GM19372 (cell line): Measurements from ENCODE around the gene SAP130.
"Not testable (repeated sequence)": the region's sequence is repeated elsewhere in the genome, so short reads cannot be mapped to it uniquely, and the experiment has no call there.

ENCODE experiments used
- ATAC-seq: cut with Tn5 transposase; IDR thresholded peaks from one replicate; pipeline ENCODE4 v1.9.1; 2021; ENCODE audit warnings: mild to moderate bottlenecking, low read depth, moderate library complexity; ENCODE audit not compliant: unreplicated experiment

SAP130 gene

DNA sequence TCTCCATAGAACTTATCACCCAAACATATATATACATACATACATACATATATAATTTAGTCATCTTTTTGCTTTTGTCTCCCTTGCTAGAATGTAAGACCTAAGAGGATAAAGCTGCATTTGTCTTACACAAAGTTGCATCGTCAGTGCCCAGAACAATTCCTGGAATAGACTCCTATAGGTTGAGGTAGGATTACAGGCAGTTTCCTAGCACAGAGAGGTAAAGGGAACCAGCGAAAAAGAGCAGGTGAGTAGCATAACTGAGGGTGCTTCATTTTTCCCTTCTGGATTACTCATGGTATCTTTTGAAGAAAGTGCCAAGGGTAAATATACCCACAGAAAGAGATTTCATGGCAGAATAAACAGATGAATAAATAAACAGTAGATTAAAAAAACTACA, 74.0 kb downstream of the SAP130 start:
- no peak for ATAC-seq

DNA sequence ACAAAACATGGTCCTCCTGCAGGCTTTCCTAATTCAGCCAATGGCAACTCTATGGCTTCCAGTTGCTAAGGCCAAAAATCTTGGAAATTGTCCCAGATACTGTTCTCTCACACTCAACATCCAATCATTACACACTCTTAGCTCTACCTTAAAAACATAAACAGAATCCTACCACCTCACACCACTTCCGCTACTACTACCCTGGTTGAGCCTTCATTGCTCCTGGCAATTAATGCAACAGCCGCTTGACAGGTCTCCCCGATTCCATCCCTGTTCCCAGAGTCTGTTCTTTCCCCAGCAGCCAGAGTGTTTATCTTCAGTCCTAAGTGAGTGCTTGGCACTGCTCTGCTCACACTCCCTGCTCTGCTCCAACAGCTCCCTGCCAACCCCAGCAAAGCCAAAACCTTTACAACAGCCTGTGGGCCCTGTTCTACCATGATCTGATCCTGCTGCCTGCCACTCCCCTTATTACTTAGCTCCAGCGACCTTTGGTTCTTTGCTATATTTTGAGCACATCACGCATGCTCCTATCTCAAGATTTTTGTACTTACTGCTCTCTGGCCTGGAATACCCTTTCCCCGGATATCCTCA, 74.6 kb downstream of the SAP130 start:
- no peak for ATAC-seq

DNA sequence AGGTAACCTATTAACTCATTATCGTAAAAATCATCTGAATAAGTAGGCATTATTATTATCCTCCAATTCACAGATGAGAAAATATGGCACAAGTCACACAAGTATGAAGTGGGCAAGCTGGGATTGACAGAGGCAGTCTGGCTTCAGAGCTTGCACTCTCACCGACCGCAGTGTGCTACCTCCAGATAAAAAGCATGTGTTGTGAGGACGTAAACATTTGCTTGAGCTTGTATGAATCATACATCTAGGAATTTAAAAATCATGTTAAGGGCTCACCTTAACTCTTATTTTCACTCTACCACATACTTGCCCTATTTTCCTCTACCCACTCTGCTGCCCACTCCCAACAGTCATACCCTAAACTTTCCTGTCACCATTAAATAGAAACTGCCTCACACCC, 76.8 kb downstream of the SAP130 start:
- no peak for ATAC-seq

DNA sequence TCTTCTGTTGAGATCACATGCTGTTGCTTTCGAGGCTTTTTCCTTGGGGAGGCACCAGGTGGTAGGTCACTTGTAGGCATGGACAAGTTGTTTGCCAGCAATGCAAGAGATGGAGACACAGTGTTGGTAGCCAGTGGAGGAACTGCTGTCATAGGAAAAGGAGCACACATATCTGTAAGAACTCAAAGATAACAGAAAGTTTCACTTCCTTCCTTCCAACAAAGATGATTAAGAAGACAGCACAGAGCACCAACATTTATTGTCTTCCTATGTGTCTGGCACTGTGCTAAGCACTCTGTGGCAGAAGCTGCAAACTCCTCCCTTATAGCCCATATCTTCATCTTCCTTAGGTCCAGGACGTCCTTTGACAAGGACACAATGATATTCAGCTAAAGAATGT, 77.6 kb downstream of the SAP130 start:
- no peak for ATAC-seq

DNA sequence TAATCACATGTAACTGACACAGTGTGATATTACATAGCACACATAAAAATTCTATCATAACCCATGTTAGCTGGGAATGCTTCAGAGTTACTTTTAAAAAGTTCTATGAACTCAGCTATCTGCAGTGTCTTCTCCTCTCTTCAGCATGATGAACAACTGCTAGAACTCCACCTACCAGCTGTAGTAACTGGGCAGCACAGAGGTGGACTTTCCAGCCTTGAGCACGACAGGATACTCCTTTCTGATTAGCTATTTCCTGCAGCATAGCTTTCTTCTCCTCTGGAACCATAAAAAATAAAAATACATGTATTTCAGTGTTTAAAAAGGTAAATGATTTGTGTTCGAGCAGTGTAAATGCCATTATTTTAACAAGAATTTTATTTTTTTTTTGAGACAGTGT, 82.6 kb downstream of the SAP130 start:
- no peak for ATAC-seq

DNA sequence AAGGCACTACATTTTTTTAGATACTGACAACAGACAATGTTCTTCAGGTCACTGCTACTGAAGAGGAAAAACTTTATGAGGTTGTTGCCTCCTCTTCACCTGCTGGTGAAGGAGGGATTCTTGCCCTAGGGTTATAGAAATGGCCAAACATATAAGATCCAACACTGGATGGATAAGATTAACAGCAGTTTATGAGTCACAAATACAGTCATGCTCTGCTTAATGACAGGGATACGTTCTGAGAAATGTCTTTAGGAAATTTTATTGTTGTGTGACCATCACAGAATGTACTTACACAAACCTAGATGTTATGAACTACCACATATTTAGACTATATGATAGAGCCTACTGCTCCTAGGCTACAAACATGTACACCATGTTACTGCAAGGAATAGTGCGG, 84.7 kb downstream of the SAP130 start:
- no peak for ATAC-seq

DNA sequence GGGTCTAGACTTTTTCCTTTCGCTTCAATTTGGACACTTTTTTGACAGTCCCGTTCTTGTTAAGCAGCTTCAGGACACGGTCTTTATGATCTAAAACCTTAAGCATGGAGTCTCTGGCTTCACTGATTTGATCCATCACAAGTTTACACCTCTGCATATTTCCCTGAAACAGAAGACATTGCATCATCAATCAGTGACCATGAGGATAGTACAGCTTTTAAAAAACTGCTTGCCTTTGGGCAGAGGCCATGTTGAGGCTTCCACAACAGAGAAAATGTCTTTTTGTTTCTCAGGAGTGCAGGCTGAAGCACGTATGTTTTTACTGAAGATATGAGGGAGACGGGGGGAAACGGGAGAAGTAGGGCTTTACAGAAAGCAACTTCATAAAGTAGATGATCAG, 85.9 kb downstream of the SAP130 start:
- ATAC-seq = no peak

DNA sequence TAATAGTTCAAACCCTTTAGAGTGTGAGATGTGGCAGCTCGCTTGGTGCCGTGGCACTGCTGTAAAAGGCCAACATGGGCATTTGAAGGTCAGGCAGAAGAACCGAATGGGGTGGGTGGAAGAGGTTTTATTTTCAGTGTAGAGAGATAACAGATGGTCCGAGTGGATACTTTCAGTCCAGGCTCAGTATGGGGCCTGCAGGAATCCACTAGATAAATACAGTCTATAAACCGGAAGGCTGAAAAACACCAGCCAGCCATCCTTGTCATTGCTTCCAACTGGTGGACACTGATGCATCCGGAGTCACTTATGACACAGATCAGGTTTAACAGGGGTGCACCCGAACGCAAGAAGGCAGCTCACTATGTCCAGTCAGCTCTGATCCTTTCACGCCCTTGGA, 86.4 kb downstream of the SAP130 start:
- no peak for ATAC-seq

DNA sequence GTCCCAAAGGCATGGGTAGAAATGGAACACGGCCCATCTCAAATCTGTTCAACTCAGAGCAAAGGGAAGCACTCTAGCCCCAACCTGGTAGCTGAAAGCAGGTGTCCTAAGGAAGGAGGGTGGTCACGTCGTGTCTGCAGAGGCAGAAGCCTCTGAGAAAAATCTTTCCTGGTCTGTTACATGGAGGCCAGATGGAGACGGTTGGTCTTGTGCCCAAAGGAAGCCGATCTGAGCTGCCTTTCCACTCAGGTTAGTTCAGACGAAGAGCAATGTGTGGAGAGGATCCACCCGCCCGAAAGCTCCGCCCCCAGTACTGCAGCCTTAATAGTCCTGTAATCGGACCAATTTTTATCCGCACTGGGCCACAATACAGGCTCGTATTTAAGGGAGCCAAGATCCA, 87.2 kb downstream of the SAP130 start:
- no peak for ATAC-seq

DNA sequence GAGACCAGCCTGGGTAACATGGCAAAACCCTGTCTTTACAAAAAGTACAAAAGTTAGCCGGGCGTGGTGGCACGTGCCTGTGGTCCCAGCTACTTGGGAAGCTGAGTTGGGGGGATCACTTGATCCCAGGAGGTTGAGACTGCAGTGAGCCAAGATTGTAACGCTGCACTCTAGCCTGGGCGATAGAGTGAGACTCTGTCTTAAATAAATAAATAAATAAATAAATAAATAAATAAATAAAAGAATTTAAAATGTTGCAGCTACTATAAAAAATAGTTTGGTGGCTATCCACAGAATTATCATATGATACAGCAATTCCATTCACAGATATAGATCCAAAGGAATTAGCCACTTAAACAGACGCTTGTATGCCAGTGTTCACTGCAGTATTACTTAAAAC, 92.5 kb downstream of the SAP130 start:
- ATAC-seq = no peak

DNA sequence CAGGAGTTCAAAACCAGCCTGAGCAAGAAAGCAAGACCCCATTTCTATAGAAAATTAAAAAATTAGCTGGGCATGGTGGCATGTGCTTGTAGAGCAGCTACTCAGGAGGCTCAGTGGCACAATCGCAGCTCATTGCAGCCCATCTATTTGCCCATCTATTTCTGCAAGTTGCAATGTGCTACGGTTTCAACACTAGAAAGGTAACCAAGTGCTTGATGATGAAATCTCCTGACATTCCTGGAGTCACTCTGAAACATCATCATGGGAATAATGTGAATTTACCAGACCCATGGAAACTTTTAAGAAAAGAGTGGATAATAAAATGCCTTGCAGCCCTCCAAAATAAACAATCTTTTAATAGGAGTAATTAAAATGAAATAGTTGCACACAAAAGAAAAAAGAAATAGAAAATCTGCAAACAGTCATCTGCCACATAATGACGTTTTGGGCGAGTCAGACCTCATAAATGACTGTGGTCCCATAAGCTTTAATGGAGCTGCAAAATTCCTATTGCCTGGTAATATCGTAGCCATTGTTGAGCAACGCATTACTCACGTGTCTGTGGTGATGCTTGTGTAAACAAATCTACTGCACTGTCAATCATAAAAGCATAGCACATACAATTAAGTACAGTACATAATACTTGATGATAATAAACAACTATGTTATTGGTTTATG, 95.5 kb downstream of the SAP130 start:
- no peak for ATAC-seq

DNA sequence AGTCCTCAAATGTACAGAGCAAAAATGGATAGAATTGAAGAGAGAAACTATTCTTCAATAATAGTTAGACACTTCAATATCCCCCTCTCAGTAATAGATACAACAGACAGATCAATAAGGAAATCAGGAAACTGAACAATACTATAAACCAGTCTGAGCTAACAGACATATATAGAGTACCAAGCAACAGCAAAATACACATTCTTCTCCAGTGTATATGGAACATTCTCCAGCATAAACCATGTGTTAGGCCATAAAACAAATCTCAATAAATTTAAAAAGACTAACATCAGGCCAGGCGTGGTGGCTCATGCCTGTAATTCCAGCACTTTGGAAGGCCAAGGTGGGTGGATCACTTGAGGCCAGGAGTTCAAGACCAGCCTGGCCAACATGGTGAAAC, 98.4 kb downstream of the SAP130 start:
- ATAC-seq = no peak

DNA sequence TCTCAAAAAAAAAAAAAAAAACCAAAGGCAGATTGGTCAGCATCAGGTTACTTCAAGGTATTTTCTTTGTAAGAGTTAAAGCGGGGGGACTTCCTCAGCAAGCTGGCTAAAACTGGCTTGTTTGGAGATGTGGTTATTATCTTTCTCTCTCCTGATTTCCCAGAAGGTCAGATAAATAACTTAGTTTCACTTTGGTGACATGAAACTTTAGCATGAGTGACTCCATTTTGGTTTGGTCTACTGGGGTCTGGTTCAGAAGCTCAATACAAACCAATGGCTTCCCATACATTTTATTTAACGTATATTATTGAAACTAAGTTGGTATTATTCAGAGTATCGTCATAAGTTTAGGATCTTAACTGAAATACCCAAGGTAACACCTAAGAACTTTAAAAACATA, 100.5 kb downstream of the SAP130 start:
- no peak for ATAC-seq

DNA sequence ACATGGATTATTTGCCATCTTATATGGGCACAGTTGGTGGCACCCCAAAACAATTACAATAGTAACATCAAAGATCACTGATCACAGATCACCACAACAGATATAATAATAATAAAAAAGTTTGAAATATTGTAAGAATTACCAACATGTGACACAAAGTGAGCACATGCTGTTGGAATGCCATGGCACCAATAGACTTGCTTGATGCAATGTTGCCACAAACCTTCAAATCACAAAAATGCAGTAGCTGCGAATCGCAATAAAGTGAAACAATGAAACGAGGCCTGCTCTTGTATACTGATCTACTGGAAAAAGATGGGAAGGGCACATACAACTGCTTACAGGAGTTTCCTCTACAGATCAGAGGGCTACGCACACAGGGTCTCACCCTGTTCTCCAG, 109.9 kb downstream of the SAP130 start:
- no peak for ATAC-seq

DNA sequence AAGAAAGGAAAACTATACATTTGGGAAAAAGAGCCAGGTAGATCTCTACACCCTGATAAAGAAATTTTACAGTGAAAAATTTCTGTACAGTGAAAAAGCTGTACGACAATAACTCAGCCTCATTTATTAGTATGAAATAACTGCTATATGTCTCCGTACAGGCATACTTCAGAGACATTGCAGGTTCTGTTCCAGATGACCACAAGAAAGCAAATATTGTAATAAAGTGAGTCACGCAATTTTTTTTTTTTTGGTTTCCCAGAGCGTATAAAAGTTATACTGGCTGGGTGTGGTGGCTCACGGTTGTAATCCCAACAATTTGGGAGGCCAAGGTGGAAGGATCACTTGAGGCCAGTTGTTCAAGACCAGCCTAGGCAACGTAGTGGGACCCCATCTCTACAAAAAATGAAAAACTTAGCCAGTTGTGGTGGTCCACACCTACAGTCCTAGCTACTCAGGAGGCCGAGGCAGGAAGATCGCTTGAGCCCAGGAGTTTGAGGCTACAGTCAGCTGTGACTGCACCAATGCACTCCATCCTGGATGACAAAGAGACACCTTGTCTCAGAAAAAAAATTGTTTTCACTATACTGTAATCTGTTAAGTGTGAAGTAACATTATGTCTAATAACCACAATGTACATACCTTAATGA, 113.9 kb downstream of the SAP130 start:
- ATAC-seq = no peak

DNA sequence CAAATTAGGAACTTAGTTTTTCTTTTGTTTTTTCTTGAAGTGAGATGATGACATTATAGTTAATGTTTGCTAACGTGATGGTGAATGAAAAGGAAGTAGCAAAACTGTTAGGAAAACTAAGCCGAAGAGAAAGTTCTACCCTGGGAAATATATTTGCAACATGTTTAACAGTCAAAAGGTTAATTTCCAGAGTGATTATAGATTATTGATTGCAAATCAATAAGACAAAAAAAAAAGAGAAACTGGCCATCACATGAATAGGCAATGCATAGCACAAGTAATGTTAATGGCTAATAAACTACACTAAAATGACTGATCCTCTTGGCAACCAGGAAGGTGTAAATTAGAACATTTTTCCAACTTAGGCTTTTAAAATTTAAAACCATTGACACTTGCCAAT, 116.1 kb downstream of the SAP130 start:
- no peak for ATAC-seq

DNA sequence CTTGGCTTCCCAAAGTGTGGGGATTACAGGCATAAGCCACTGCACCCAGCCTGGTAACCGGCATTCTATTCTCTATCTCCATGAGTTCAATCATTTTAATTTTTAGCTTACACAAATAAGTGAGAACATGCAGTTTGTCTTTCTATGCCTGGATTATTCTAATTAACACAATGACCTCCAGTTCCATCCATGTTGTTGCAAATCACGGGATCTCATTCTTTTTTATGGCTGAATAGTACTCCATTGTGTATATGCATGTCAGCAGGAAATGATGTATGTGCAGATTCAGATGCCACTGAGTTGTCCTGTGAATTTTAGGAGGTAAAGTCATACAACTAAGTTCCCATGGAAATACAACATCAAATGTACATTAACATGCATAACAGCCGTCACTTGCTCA, 117.4 kb downstream of the SAP130 start:
- no peak for ATAC-seq

DNA sequence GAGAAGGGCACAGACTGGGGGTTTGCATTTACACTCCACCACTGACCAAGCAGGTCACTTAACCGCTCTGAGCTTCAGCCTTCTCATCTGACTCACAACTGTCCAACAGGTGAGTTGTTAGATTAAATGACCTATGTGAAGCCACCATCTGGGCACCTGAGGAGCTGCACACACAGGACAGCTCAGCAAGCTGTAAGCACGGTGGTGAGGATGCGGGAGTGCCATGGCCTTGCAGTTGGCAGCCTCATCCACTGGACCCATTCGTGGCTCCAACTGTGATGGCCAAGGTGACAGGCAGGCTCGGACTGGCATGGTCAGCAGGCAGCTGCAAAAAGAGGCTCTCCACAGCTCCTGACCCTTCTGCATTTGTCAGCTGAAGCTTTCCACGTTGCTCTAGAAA, 118.8 kb downstream of the SAP130 start:
- no peak for ATAC-seq

DNA sequence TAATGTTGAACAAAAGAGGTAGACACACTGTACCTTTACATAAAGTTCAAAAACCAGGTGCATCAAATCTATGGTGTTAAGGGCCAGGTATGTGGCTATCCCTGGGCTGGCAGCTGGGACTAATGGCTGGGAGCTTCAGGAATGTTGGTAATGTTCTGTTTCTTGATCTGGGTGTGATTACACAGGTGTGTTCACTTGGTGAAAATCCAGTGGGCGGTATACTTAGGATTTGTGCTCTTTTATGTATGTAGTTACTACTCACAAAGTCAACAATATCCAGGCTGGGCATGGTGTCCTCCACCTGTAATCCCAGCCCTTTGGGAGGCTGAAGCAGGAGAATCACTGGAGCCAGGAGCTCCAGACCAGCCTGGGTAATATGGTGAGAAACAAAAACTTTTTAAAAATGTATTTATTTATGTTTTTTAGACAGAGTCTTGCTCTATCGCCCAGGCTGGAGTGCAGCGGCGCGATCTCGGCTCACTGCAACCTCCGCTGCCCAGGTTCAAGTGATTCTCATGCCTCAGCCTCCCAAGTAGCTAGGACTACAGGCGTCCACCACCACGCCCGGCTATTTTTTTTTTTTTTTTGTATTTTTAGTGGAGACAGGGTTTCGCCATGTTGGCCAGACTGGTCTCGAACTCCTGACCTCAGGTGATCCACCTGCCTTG, 120.0 kb downstream of the SAP130 start:
- ATAC-seq = not testable (repeated sequence)

DNA sequence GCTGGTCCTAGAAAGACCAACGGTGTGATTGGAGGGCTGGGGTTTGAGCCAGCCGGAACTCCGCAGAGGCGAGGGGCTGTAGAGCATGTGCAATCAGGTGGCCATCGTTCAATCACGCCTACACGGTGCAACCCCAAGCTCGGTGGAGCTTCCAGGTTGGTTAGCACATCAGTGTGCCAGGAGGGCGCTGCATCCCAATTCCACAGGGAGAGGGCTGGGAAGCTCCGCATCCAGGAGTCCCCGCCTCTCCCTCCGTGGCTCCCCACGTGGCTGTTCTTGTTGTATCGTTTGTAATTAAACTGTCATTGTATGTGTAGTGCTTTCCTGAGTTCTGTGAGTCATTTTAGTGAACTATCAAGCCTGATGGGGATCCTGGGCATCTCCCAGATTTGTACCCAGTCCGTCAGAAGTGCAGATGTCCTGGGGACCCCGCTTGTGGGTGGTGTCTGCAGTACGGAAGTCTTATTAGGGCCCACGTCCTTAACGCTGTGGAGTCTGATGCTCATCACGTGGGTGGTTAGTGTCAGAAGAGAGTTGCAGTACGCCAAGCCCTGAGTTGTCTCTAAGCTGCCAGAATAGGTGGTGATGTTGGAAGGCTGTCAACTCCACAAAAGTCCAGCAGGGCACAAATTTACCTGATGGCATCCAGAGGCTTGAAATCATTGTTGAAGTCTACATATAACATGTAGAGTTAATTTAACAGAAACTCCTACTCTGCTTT, 121.5 kb downstream of the SAP130 start:
- no peak for ATAC-seq
